Parathyroid adenoma (tissue), 2 donors: Measurements from ENCODE around the gene RAB3GAP1.

ENCODE experiments used
- H2AFZ ChIP-seq: fragments of 300-600 bp; sonication (generic); one replicate; pipeline ENCODE4 v1.7.0; 2017; ENCODE audit warnings: antibody characterized with exemption, mild to moderate bottlenecking
- H3K27ac ChIP-seq: fragments of 300-600 bp; sonication (generic); one replicate; pipeline ENCODE4 v1.7.0; 2017
- H3K27me3 ChIP-seq: fragments of 300-600 bp; sonication (generic); one replicate; pipeline ENCODE4 v1.7.0; 2017; ENCODE audit warnings: low read length; ENCODE audit not compliant: control insufficient read depth, insufficient read depth
- H3K36me3 ChIP-seq: fragments of 300-600 bp; sonication (generic); one replicate; pipeline ENCODE4 v1.7.0; 2017; ENCODE audit warnings: low read length; ENCODE audit not compliant: control insufficient read depth, insufficient read depth
- H3K4me1 ChIP-seq: fragments of 300-600 bp; sonication (generic); one replicate; pipeline ENCODE4 v1.7.0; 2017; ENCODE audit warnings: control low read depth
- H3K4me2 ChIP-seq: fragments of 300-600 bp; sonication (generic); one replicate; pipeline ENCODE4 v1.7.0; 2017; ENCODE audit warnings: low read length
- H3K4me3 ChIP-seq: fragments of 300-600 bp; sonication (generic); one replicate; pipeline ENCODE4 v1.7.0; 2017; ENCODE audit warnings: low read depth, low read length
- H3K79me2 ChIP-seq: fragments of 300-600 bp; sonication (generic); one replicate; pipeline ENCODE4 v1.7.0; 2017; ENCODE audit warnings: control low read depth
- H3K9ac ChIP-seq: fragments of 300-600 bp; sonication (generic); one replicate; pipeline ENCODE4 v1.7.0; 2017; ENCODE audit warnings: mild to moderate bottlenecking
- H3K9me3 ChIP-seq: fragments of 300-600 bp; sonication (generic); one replicate; pipeline ENCODE4 v1.7.0; 2017; ENCODE audit warnings: low read length; ENCODE audit not compliant: control insufficient read depth
- CTCF ChIP-seq: fragments of 300-600 bp; sonication (generic); IDR thresholded peaks from one replicate; pipeline ENCODE4 v1.7.0; 2017; ENCODE audit warnings: antibody characterized with exemption, mild to moderate bottlenecking
- donor health status: primary hyperparathyroidism.

RAB3GAP1 gene

GRCh38 chr2:135050684-135051083, 1.4 kb upstream of the RAB3GAP1 start:
- Histone ChIP-seq H2AFZ (no peak overlapping the region), H3K36me3 (no peaks in the 10 kb centered on the region), H3K4me2 (no peak overlapping the region), H3K27me3 (no peaks in the 10 kb centered on the region), H3K27ac (no peak overlapping the region), H3K4me3 (no peak overlapping the region), H3K4me1 (peaks cover 4% of the 10 kb centered on the region), H3K9ac (no peak overlapping the region), H3K9me3 (no peaks in the 10 kb centered on the region), H3K79me2 (peaks cover 16% of the 10 kb centered on the region)
- TF ChIP-seq CTCF = no peak

GRCh38 chr2:135052997-135053474, 944 bp downstream of the RAB3GAP1 start:
- no peak overlapping the region for H3K9ac ChIP-seq
- H3K4me1 ChIP-seq = peaks cover 4% of the 10 kb centered on the region
- no peak for TF ChIP-seq CTCF
- H3K4me3 ChIP-seq = peak overlapping the region; percentile 83
- no peaks in the 10 kb centered on the region for H3K9me3 ChIP-seq
- H2AFZ ChIP-seq = peak overlapping the region; percentile 74
- H3K4me2 ChIP-seq = peak overlapping the region; percentile 79
- peaks cover 20% of the 10 kb centered on the region for H3K79me2 ChIP-seq
- H3K27me3 ChIP-seq = no peaks in the 10 kb centered on the region
- peak overlapping the region; percentile 88 for H3K27ac ChIP-seq
- no peaks in the 10 kb centered on the region for H3K36me3 ChIP-seq

GRCh38 chr2:135055182-135055786, 3.2 kb downstream of the RAB3GAP1 start:
- Histone ChIP-seq H3K27ac (no peak overlapping the region), H3K79me2 (peaks cover 20% of the 10 kb centered on the region), H3K4me2 (no peak overlapping the region), H2AFZ (no peak overlapping the region), H3K4me1 (peaks cover 4% of the 10 kb centered on the region), H3K36me3 (no peaks in the 10 kb centered on the region), H3K4me3 (no peak overlapping the region), H3K9me3 (no peaks in the 10 kb centered on the region), H3K9ac (no peak overlapping the region), H3K27me3 (no peaks in the 10 kb centered on the region)
- TF ChIP-seq CTCF = no peak

GRCh38 chr2:135056790-135057189, 4.7 kb downstream of the RAB3GAP1 start:
- no peak overlapping the region for H2AFZ ChIP-seq
- H3K36me3 ChIP-seq = no peaks in the 10 kb centered on the region
- H3K9ac ChIP-seq = no peak overlapping the region
- H3K4me3 ChIP-seq = no peak overlapping the region
- H3K4me1 ChIP-seq = peaks cover 4% of the 10 kb centered on the region
- no peak overlapping the region for H3K4me2 ChIP-seq
- no peaks in the 10 kb centered on the region for H3K9me3 ChIP-seq
- H3K79me2 ChIP-seq = peaks cover 20% of the 10 kb centered on the region
- no peaks in the 10 kb centered on the region for H3K27me3 ChIP-seq
- no peak for TF ChIP-seq CTCF
- H3K27ac ChIP-seq = no peak overlapping the region

- no peaks in the 10 kb centered on the region for H3K36me3 ChIP-seq
Measured at GRCh38 chr2:135059577-135059976, 7.5 kb downstream of the RAB3GAP1 start.

More at GRCh38 chr2:135059577-135059976, 7.5 kb downstream of the RAB3GAP1 start:
- Histone ChIP-seq H3K27ac (no peak overlapping the region), H2AFZ (no peak overlapping the region), H3K79me2 (peaks cover 10% of the 10 kb centered on the region), H3K27me3 (no peaks in the 10 kb centered on the region), H3K9me3 (no peaks in the 10 kb centered on the region), H3K9ac (no peak overlapping the region), H3K4me2 (no peak overlapping the region), H3K4me3 (no peak overlapping the region), H3K4me1 (no peaks in the 10 kb centered on the region)
- TF ChIP-seq CTCF = no peak
